ENCODE results near the gene CNKSR3. TPM values are rescaled to one million over a fixed set of nuclear protein-coding genes. Genes with fewer than 3 reads are reported as not detected.
"Not testable (repeated sequence)": the region's sequence is repeated elsewhere in the genome, so short reads cannot be mapped to it uniquely, and the experiment has no call there.

The CNKSR3 gene
- polyA plus RNA-seq, 1 experiment: 5.2 TPM

GRCh38 chr6:154550779-154551178, 40.3 kb upstream of the CNKSR3 start:
- no peak for TF ChIP-seq CTCF (IDR thresholded peaks at IDR 0.05; ENCODE audit: insufficient read depth, low read depth, low read length)
- no peak for DNase-seq (ENCODE audit: low read depth)
- no peaks in the 10 kb centered on the region for H3K27me3 ChIP-seq (ENCODE audit: control insufficient read depth, insufficient read depth, low read length)
- POLR2A ChIA-PET: interaction anchor here (0.6 kb wide), 1 partner anchor 208 kb away, joined by 3 read pairs; no protein-coding TSS in a partner anchor
- CTCF ChIA-PET: no interaction called here
- no peak overlapping the region for H3K4me3 ChIP-seq (ENCODE audit: low read depth, low read length)
- H3K36me3 ChIP-seq (ENCODE audit: control insufficient read depth, insufficient read depth, low read length): no peaks in the 10 kb centered on the region

- TF ChIP-seq CTCF (IDR thresholded peaks at IDR 0.05; ENCODE audit: insufficient read depth, low read depth, low read length): no peak
- H3K4me3 ChIP-seq (ENCODE audit: low read depth, low read length): no peak overlapping the region
- ChIA-PET CTCF (no interaction called here), POLR2A (no interaction called here)
- H3K36me3 ChIP-seq (ENCODE audit: control insufficient read depth, insufficient read depth, low read length): no peaks in the 10 kb centered on the region
- DNase-seq (ENCODE audit: low read depth): no peak
- no peaks in the 10 kb centered on the region for H3K27me3 ChIP-seq (ENCODE audit: control insufficient read depth, insufficient read depth, low read length)
Measured at GRCh38 chr6:154549179-154549578, 38.7 kb upstream of the CNKSR3 start.

- Histone ChIP-seq H3K27me3 (ENCODE audit: control insufficient read depth, insufficient read depth, low read length) (no peaks in the 10 kb centered on the region), H3K4me3 (ENCODE audit: low read depth, low read length) (no peak overlapping the region), H3K36me3 (ENCODE audit: control insufficient read depth, insufficient read depth, low read length) (no peaks in the 10 kb centered on the region)
- TF ChIP-seq CTCF (IDR thresholded peaks at IDR 0.05; ENCODE audit: insufficient read depth, low read depth, low read length): no peak
- DNase-seq (ENCODE audit: low read depth): no peak
- POLR2A ChIA-PET: no interaction called here
- CTCF ChIA-PET: no interaction called here
Measured at GRCh38 chr6:154548130-154548830, 37.8 kb upstream of the CNKSR3 start.

GRCh38 chr6:154543628-154544027, 33.1 kb upstream of the CNKSR3 start:
- CTCF ChIA-PET: interaction anchor here (0.6 to 1.5 kb wide), 3 partner anchors 11 to 75 kb away, joined by 3 to 7 read pairs (median 3); partner anchors contain the start of gene CNKSR3
- Histone ChIP-seq H3K4me3 (ENCODE audit: low read depth, low read length) (no peak overlapping the region), H3K36me3 (ENCODE audit: control insufficient read depth, insufficient read depth, low read length) (no peaks in the 10 kb centered on the region), H3K27me3 (ENCODE audit: control insufficient read depth, insufficient read depth, low read length) (no peaks in the 10 kb centered on the region)
- POLR2A ChIA-PET: interaction anchor here (0.6 kb wide), 1 partner anchor 10 kb away, joined by 5 read pairs; no protein-coding TSS in a partner anchor
- no peak for DNase-seq (ENCODE audit: low read depth)
- no peak for TF ChIP-seq CTCF (IDR thresholded peaks at IDR 0.05; ENCODE audit: insufficient read depth, low read depth, low read length)

GRCh38 chr6:154542747-154543146, 32.3 kb upstream of the CNKSR3 start:
- POLR2A ChIA-PET: no interaction called here
- CTCF ChIA-PET: interaction anchor here (1.4 to 1.5 kb wide), 2 partner anchors 10 to 32 kb away, joined by 3 to 7 read pairs; partner anchors contain the start of gene CNKSR3
- no peak for TF ChIP-seq CTCF (IDR thresholded peaks at IDR 0.05; ENCODE audit: insufficient read depth, low read depth, low read length)
- Histone ChIP-seq H3K27me3 (ENCODE audit: control insufficient read depth, insufficient read depth, low read length) (no peaks in the 10 kb centered on the region), H3K4me3 (ENCODE audit: low read depth, low read length) (no peak overlapping the region), H3K36me3 (ENCODE audit: control insufficient read depth, insufficient read depth, low read length) (no peaks in the 10 kb centered on the region)
- DNase-seq (ENCODE audit: low read depth): no peak

- POLR2A ChIA-PET; H3K4me3 ChIP-seq (ENCODE audit: low read depth, low read length); H3K36me3 ChIP-seq (ENCODE audit: control insufficient read depth, insufficient read depth, low read length); DNase-seq (ENCODE audit: low read depth); CTCF ChIA-PET; H3K27me3 ChIP-seq (ENCODE audit: control insufficient read depth, insufficient read depth, low read length): not testable (repeated sequence)
Measured at GRCh38 chr6:154541837-154542236, 31.4 kb upstream of the CNKSR3 start.

All from BJ (cell line).